SU-DHL-6 (cell line): Measurements from ENCODE around the gene LKAAEAR1.

ENCODE experiments used
- EZH2phosphoT487 ChIP-seq: fragments of 200-600 bp; sonication (generic), shearing (Covaris generic); conservative IDR thresholded peaks from 2 replicates; pipeline ENCODE4 v1.6.1; 2018; ENCODE audit warnings: mild to moderate bottlenecking, antibody characterized with exemption, low read length, moderate library complexity, mixed read lengths
- TF ChIP-seq, protein P1 (sequence below): fragments of 200-600 bp; sonication (generic); IDR thresholded peaks from one replicate; pipeline ENCODE4 v1.5.1; 2017; ENCODE audit warnings: antibody characterized with exemption, mild to moderate bottlenecking, low read length, moderate library complexity; ENCODE audit not compliant: insufficient read depth, poor library complexity, severe bottlenecking

DNA sequence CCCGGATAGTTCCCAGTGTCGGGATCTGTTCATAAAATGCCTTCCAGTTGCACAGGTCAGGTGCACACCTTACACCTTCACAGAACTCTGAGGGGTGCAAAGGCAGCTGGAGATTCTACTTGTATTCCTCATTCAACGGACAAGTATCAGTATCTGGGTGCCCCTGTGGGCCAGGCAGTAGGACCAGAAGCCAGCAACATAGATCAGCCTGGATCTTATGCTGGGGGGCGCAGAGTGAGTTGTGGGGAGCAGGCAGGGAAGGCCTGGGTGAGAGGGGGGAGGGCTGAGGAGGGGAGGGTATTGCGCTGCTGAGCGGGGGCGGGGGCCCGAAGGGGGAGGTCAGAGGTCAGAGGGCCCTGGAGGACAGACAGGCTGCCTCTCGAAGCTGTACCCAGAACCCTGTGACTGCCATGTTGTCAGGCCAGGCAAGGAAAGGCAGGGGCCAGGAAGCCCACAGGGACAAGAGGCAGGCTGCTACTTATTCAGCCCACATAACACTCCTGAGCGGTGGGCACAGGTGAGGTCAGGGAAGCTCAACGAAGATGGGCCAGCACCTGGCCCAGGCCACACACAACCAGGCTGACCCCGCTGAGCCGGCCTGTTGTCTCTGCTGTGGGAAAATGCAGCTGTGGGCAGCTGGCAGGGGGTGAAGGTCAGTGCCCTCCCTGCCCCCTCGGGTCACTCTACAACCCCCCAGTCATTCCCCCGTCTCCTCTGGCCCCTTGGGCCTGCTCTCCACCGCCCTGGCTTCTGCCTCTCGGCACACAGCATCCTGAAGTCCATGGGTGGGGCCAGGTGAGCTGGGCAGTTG, 3.2 kb downstream of the LKAAEAR1 start:
- TF ChIP-seq, protein P1, sequence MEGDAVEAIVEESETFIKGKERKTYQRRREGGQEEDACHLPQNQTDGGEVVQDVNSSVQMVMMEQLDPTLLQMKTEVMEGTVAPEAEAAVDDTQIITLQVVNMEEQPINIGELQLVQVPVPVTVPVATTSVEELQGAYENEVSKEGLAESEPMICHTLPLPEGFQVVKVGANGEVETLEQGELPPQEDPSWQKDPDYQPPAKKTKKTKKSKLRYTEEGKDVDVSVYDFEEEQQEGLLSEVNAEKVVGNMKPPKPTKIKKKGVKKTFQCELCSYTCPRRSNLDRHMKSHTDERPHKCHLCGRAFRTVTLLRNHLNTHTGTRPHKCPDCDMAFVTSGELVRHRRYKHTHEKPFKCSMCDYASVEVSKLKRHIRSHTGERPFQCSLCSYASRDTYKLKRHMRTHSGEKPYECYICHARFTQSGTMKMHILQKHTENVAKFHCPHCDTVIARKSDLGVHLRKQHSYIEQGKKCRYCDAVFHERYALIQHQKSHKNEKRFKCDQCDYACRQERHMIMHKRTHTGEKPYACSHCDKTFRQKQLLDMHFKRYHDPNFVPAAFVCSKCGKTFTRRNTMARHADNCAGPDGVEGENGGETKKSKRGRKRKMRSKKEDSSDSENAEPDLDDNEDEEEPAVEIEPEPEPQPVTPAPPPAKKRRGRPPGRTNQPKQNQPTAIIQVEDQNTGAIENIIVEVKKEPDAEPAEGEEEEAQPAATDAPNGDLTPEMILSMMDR: no peak
- TF ChIP-seq EZH2phosphoT487: no peak
